ENCODE measurements around the gene MITD1. TPM values are rescaled to one million over a fixed set of nuclear protein-coding genes. Genes with fewer than 3 reads are reported as not detected.

Gene MITD1
- total RNA-seq, 3 donors from 2014 or later (not counting 1 experiment from before 2014, with no cell fraction given), result 22.9 to 33.6 (median 26.7) TPM

- Histone ChIP-seq H3K4me3 (ENCODE audit: low read length) (no peak overlapping the region), H3K27ac (ENCODE audit: low read length) (no peak overlapping the region), H3K27me3 (ENCODE audit: control insufficient read depth, insufficient read depth, low read length) (no peaks in the 10 kb centered on the region), H3K9me3 (ENCODE audit: control insufficient read depth, insufficient read depth, low read length) (peaks cover 8% of the 10 kb centered on the region), H3K4me1 (ENCODE audit: control insufficient read depth, insufficient read depth, low read length) (no peaks in the 10 kb centered on the region), H3K36me3 (ENCODE audit: control insufficient read depth, insufficient read depth, low read length) (no peaks in the 10 kb centered on the region)
- peaks cover 2 to 6% of the 10 kb centered on the region in 2 donors for H3K9me3 Mint-ChIP-seq
- H3K27ac Mint-ChIP-seq, result no peak overlapping the region
- ATAC-seq (no peak), DNase-seq (no peak)
- H3K36me3 Mint-ChIP-seq, result peaks cover 5% of the 10 kb centered on the region
- 97% methylated on average over 4 of the region's 5 CpGs for WGBS (ENCODE audit: insufficient coverage)
- no peak overlapping the region for H3K4me3 Mint-ChIP-seq
- TF ChIP-seq CTCF (IDR thresholded peaks at IDR 0.05), result no peak
- no peaks in the 10 kb centered on the region for H3K27me3 Mint-ChIP-seq (ENCODE audit: low read depth in 2 of 2)
- intact Hi-C loops (cut with micrococcal nuclease), result no loop called here
- peaks cover 0 to 5% of the 10 kb centered on the region in 2 donors for H3K4me1 Mint-ChIP-seq
Measured at GRCh38 chr2:99205491-99205890, 24.6 kb upstream of the MITD1 start.

GRCh38 chr2:99201959-99202678 lies 21.3 kb upstream of the MITD1 start:
- ATAC-seq (no peak), DNase-seq (no peak)
- H3K4me1 Mint-ChIP-seq, result peaks cover 0 to 9% of the 10 kb centered on the region in 2 donors
- no peak for TF ChIP-seq CTCF (IDR thresholded peaks at IDR 0.05)
- H3K4me3 Mint-ChIP-seq, result no peak overlapping the region
- intact Hi-C loops (cut with micrococcal nuclease), result no loop called here
- no peaks in the 10 kb centered on the region for H3K4me1 ChIP-seq (ENCODE audit: control insufficient read depth, insufficient read depth, low read length)
- H3K9me3 Mint-ChIP-seq, result peaks cover 2 to 6% of the 10 kb centered on the region in 2 donors
- no peak overlapping the region for H3K27ac ChIP-seq (ENCODE audit: low read length)
- H3K4me3 ChIP-seq (ENCODE audit: low read length), result no peak overlapping the region
- H3K27me3 Mint-ChIP-seq (ENCODE audit: low read depth in 2 of 2), result no peaks in the 10 kb centered on the region
- no peaks in the 10 kb centered on the region for H3K27me3 ChIP-seq (ENCODE audit: control insufficient read depth, insufficient read depth, low read length)
- H3K9me3 ChIP-seq (ENCODE audit: control insufficient read depth, insufficient read depth, low read length), result peaks cover 8% of the 10 kb centered on the region
- H3K27ac Mint-ChIP-seq, result peak overlapping the region in 1 of 2 donors; percentile 60
- H3K36me3 Mint-ChIP-seq, result no peaks in the 10 kb centered on the region
- WGBS (ENCODE audit: insufficient coverage), result 93% methylated on average over 3 of the region's 4 CpGs
- H3K36me3 ChIP-seq (ENCODE audit: control insufficient read depth, insufficient read depth, low read length), result peaks cover 13% of the 10 kb centered on the region

- H3K36me3 ChIP-seq (ENCODE audit: control insufficient read depth, insufficient read depth, low read length), result peaks cover 30% of the 10 kb centered on the region
- no peaks in the 10 kb centered on the region for H3K4me1 ChIP-seq (ENCODE audit: control insufficient read depth, insufficient read depth, low read length)
- 93% methylated on average over 5 of the region's 7 CpGs for WGBS (ENCODE audit: insufficient coverage)
- no peak overlapping the region for H3K4me3 Mint-ChIP-seq
- no peaks in the 10 kb centered on the region for H3K27me3 Mint-ChIP-seq (ENCODE audit: low read depth in 2 of 2)
- ATAC-seq, result no peak
- H3K4me1 Mint-ChIP-seq, result peaks cover 0 to 9% of the 10 kb centered on the region in 2 donors
- no peaks in the 10 kb centered on the region for H3K36me3 Mint-ChIP-seq
- H3K9me3 Mint-ChIP-seq, result no peaks in the 10 kb centered on the region
- no peak for TF ChIP-seq CTCF (IDR thresholded peaks at IDR 0.05)
- no peak for DNase-seq
- no peaks in the 10 kb centered on the region for H3K9me3 ChIP-seq (ENCODE audit: control insufficient read depth, insufficient read depth, low read length)
- peak overlapping the region in 1 of 2 donors; percentile 65 for H3K27ac Mint-ChIP-seq
- intact Hi-C loops (cut with micrococcal nuclease), result no loop called here
- no peaks in the 10 kb centered on the region for H3K27me3 ChIP-seq (ENCODE audit: control insufficient read depth, insufficient read depth, low read length)
- H3K4me3 ChIP-seq (ENCODE audit: low read length), result no peak overlapping the region
- no peak overlapping the region for H3K27ac ChIP-seq (ENCODE audit: low read length)
Measured at GRCh38 chr2:99200076-99200800, 19.4 kb upstream of the MITD1 start.

Measured in natural killer cell (primary cell).